Fibroblast of lung (primary cell): ENCODE results near the gene SLC25A6. TPM values are rescaled to one million over a fixed set of nuclear protein-coding genes. Genes with fewer than 3 reads are reported as not detected.

Experiments used
- DNase-seq, 2 donors: peaks; one replicate each; pipeline versions ENCODE4 v3.0.0 to v3.0.0-alpha.2; 2010; ENCODE audit warnings: low read depth in 2 of 2
- H2AFZ ChIP-seq: 2 replicates; pipeline ENCODE4 v1.5.1; 2012; ENCODE audit warnings: low read length, control low read depth, inconsistent platforms
- H3K27ac ChIP-seq: 2 replicates; pipeline ENCODE4 v1.5.1; 2011; ENCODE audit warnings: low read length, control low read depth; ENCODE audit not compliant: insufficient read depth
- H3K27me3 ChIP-seq: 2 replicates; pipeline ENCODE4 v1.5.1; 2011; ENCODE audit warnings: mild to moderate bottlenecking, low read length; ENCODE audit not compliant: control insufficient read depth, insufficient read depth
- H3K36me3 ChIP-seq: 2 replicates; pipeline ENCODE4 v1.5.1; 2011; ENCODE audit warnings: low read length; ENCODE audit not compliant: control insufficient read depth, insufficient read depth
- H3K4me1 ChIP-seq: 2 replicates; pipeline ENCODE4 v1.5.1; 2011; ENCODE audit warnings: low read length; ENCODE audit not compliant: control insufficient read depth, insufficient read depth; ENCODE audit errors: extremely low read depth
- H3K4me2 ChIP-seq: 2 replicates; pipeline ENCODE4 v1.5.1; 2011; ENCODE audit warnings: low read length, control low read depth; ENCODE audit not compliant: insufficient read depth; ENCODE audit errors: extremely low read depth
- H3K4me3 ChIP-seq, 4 experiments: fragments of 200-600 bp in 1 of 4; sonication (generic) in 1 of 4; replicated peaks in 1 of 4; 2 replicates each; pipeline ENCODE4 v1.5.1; 2011 to 2016; ENCODE audit warnings: low read length in 4 of 4, low read depth in 3 of 4, mild to moderate bottlenecking in 3 of 4, control low read depth in 2 of 4, inconsistent platforms in 1 of 4, mixed read lengths in 1 of 4; ENCODE audit not compliant: insufficient read depth in 1 of 4; ENCODE audit errors: control extremely low read depth in 1 of 4
- H3K79me2 ChIP-seq: 2 replicates; pipeline ENCODE4 v1.5.1; 2012; ENCODE audit warnings: mild to moderate bottlenecking, low read length, inconsistent platforms; ENCODE audit not compliant: control insufficient read depth, insufficient read depth
- H3K9ac ChIP-seq: 2 replicates; pipeline ENCODE4 v1.5.1; 2011; ENCODE audit warnings: mild to moderate bottlenecking, low read length, control low read depth; ENCODE audit not compliant: insufficient read depth
- H3K9me3 ChIP-seq: 2 replicates; pipeline ENCODE4 v1.5.1; 2012; ENCODE audit warnings: low read depth, low read length; ENCODE audit not compliant: control insufficient read depth, insufficient read depth
- H4K20me1 ChIP-seq: 2 replicates; pipeline ENCODE4 v1.5.1; 2011; ENCODE audit warnings: low read length; ENCODE audit not compliant: control insufficient read depth, insufficient read depth; ENCODE audit errors: extremely low read depth
- EZH2 ChIP-seq: IDR thresholded peaks from 2 replicates; pipeline ENCODE4 v1.5.1; 2012; ENCODE audit warnings: low read length, control low read depth, mild to moderate bottlenecking; ENCODE audit errors: missing control alignments
- polyA plus RNA-seq, 2 donors: library from polyadenylated mRNA; depleted of rRNA in 1 of 2; stranded (reverse) in 1 of 2; unstranded in 1 of 2; fragments of >200 nt; gene quantifications; 2 replicates each; pipeline ENCODE4 v1.2.1, GENCODE V29; 2011 to 2012; ENCODE audit warnings: missing spikeins in 1 of 2
- total RNA-seq: library from RNA; depleted of rRNA; stranded (reverse); fragments of >200 nt; gene quantifications from 2 replicates; pipeline ENCODE4 v1.2.1, GENCODE V29; 2014
- TF ChIP-seq, protein P1 (sequence below), 2 donors: IDR thresholded peaks in 1 of 2; conservative IDR thresholded peaks in 1 of 2; 1 replicate in 1 of 2; 2 replicates in 1 of 2; pipeline ENCODE4 v1.5.1; 2011 to 2012; ENCODE audit warnings: low read length in 2 of 2, control low read depth in 1 of 2, inconsistent platforms in 1 of 2, low read depth in 1 of 2, mild to moderate bottlenecking in 1 of 2

Gene SLC25A6
- total and polyA plus RNA-seq, 2 donors (not counting 1 experiment from before 2014, with no cell fraction given): 158 to 220 TPM

DNA sequence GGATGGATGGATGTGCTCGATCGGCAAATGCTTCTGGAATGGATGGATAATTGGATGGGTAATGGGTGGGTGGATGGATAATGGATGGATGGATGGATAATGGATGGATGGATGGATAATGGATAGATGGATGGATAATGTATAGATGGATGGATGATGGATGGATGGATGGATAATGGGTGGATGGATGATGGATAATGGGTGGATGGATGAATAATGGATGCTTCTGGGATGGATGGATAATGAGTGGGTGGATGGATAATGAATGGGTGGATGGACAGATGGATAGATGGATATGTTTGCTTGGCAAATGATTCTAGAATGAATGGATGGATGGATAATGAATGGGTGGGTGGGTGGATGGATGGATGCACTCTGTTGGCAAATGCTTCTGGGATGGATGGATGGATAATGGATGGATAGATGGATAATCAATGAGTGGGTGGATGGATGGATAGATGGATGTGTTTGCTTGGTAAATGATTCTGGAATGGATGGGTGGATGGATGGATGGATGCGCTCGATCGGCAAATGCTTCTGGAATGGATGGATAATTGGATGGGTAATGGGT, 3.8 kb upstream of the SLC25A6 start:
- Histone ChIP-seq H4K20me1 (no peaks in the 10 kb centered on the region), H3K9me3 (no peaks in the 10 kb centered on the region), H3K4me3 (no peak overlapping the region), H3K9ac (no peak overlapping the region), H3K27me3 (no peaks in the 10 kb centered on the region), H3K4me1 (peaks cover 8% of the 10 kb centered on the region), H3K79me2 (peaks cover 34% of the 10 kb centered on the region), H2AFZ (no peak overlapping the region), H3K4me2 (peak overlapping the region; percentile 15), H3K27ac (no peak overlapping the region), H3K36me3 (peaks cover 7% of the 10 kb centered on the region)
- TF ChIP-seq, protein P1, sequence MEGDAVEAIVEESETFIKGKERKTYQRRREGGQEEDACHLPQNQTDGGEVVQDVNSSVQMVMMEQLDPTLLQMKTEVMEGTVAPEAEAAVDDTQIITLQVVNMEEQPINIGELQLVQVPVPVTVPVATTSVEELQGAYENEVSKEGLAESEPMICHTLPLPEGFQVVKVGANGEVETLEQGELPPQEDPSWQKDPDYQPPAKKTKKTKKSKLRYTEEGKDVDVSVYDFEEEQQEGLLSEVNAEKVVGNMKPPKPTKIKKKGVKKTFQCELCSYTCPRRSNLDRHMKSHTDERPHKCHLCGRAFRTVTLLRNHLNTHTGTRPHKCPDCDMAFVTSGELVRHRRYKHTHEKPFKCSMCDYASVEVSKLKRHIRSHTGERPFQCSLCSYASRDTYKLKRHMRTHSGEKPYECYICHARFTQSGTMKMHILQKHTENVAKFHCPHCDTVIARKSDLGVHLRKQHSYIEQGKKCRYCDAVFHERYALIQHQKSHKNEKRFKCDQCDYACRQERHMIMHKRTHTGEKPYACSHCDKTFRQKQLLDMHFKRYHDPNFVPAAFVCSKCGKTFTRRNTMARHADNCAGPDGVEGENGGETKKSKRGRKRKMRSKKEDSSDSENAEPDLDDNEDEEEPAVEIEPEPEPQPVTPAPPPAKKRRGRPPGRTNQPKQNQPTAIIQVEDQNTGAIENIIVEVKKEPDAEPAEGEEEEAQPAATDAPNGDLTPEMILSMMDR (conservative IDR thresholded peaks at IDR 0.05 in 1 of 2, IDR thresholded peaks at IDR 0.05 in 1 of 2; ENCODE audit: low read depth in 1 of 2, low read length in 2 of 2): no peak
- no peak for TF ChIP-seq EZH2
- DNase-seq: no peak

GRCh38 chrX:1394731-1395501, 3.0 kb upstream of the SLC25A6 start:
- peaks cover 7% of the 10 kb centered on the region for H3K36me3 ChIP-seq
- no peaks in the 10 kb centered on the region for H3K27me3 ChIP-seq
- no peak overlapping the region for H2AFZ ChIP-seq
- peaks cover 11% of the 10 kb centered on the region for H3K4me1 ChIP-seq
- TF ChIP-seq, protein P1 (conservative IDR thresholded peaks at IDR 0.05 in 1 of 2, IDR thresholded peaks at IDR 0.05 in 1 of 2; ENCODE audit: low read depth in 1 of 2, low read length in 2 of 2): no peak
- TF ChIP-seq EZH2: no peak
- no peak overlapping the region for H3K27ac ChIP-seq
- DNase-seq: no peak
- no peaks in the 10 kb centered on the region for H3K9me3 ChIP-seq
- peak overlapping the region; percentile 30 for H3K9ac ChIP-seq
- H3K79me2 ChIP-seq: peaks cover 42% of the 10 kb centered on the region
- peak overlapping the region in 3 of 4 experiments; percentile 26 to 100 (median 60) for H3K4me3 ChIP-seq
- H4K20me1 ChIP-seq: no peaks in the 10 kb centered on the region
- H3K4me2 ChIP-seq: peak overlapping the region; percentile 78

GRCh38 chrX:1393871-1394615, 2.1 kb upstream of the SLC25A6 start:
- peak overlapping the region in 3 of 4 experiments; percentile 60 to 100 (median 65) for H3K4me3 ChIP-seq
- H3K79me2 ChIP-seq: peaks cover 51% of the 10 kb centered on the region
- H3K4me1 ChIP-seq: peaks cover 11% of the 10 kb centered on the region
- TF ChIP-seq, protein P1 (conservative IDR thresholded peaks at IDR 0.05 in 1 of 2, IDR thresholded peaks at IDR 0.05 in 1 of 2; ENCODE audit: low read depth in 1 of 2, low read length in 2 of 2): no peak
- H3K36me3 ChIP-seq: peaks cover 13% of the 10 kb centered on the region
- DNase-seq: no peak
- peak overlapping the region; percentile 30 for H3K9ac ChIP-seq
- no peaks in the 10 kb centered on the region for H3K9me3 ChIP-seq
- peaks cover 2% of the 10 kb centered on the region for H4K20me1 ChIP-seq
- H2AFZ ChIP-seq: no peak overlapping the region
- peak overlapping the region; percentile 78 for H3K4me2 ChIP-seq
- H3K27me3 ChIP-seq: no peaks in the 10 kb centered on the region
- H3K27ac ChIP-seq: peak overlapping the region; percentile 85
